Right ventricle myocardium inferior (tissue), 1 donor: ENCODE measurements around the gene NINJ1. TPM values are rescaled to one million over a fixed set of nuclear protein-coding genes. Genes with fewer than 3 reads are reported as not detected.
"Not testable (repeated sequence)": the region's sequence is repeated elsewhere in the genome, so short reads cannot be mapped to it uniquely, and the experiment has no call there.

Experiments
- ATAC-seq: fragments of 200-7000 bp; cut with Tn5 transposase; one replicate; pipeline ENCODE4 v1.9.1; 2020; ENCODE audit warnings: mild to moderate bottlenecking, moderate library complexity
- DNase-seq: peaks from one replicate; pipeline ENCODE4 v3.0.0; 2021; ENCODE audit errors: missing footprints
- intact Hi-C: fragments of 100-400 bp; cut with DNase I; formaldehyde crosslinking; loops from one replicate; pipeline ENCODE4 v1.11.0; 2022
- total RNA-seq: library from RNA; stranded (reverse); fragmentation: NEBNext Ultra II Directional; extraction: Animal tissue kit (Norgen Biotek cat#: 25700); gene quantifications from one replicate; pipeline ENCODE4 v1.2.1, GENCODE V29; 2021
- donor health status: DM: no; HTN: yes; CAD: no; lungs with severe emphysema.

Gene NINJ1
- total RNA-seq, 1 donor from 2014 or later: 55.5 TPM

DNA sequence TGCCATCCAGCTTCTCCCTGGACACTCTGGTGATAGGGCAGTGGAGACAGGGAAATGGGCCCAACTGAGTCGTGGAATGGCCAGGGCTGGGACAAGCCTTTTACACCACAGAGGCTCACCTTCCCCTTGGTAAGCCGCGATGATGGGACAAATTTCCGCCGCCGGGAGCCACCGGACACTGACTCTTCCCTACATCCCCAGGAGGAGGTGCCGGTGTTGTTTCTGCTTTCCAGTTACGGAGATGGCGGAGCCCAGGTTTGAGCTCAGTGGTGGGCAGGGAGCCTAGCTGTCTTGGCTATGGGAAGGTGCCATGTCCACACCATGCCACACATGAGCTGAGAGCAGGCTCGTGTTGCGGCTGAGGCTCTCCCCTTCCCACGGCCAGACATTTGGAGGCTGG, 30.0 kb upstream of the NINJ1 start:
- DNase-seq (no peak), ATAC-seq (no peak)
- intact Hi-C loops: loop anchor here (5.0 kb wide), 1 partner anchor 403 kb away; no protein-coding TSS in a partner anchor

- ATAC-seq (peak; percentile 82), DNase-seq (no peak)
- intact Hi-C loops: loop anchor here (5.0 kb wide), 1 partner anchor 405 kb away; no protein-coding TSS in a partner anchor
Observed at GRCh38 chr9:93161786-93162562, 27.9 kb upstream of the NINJ1 start.

DNA sequence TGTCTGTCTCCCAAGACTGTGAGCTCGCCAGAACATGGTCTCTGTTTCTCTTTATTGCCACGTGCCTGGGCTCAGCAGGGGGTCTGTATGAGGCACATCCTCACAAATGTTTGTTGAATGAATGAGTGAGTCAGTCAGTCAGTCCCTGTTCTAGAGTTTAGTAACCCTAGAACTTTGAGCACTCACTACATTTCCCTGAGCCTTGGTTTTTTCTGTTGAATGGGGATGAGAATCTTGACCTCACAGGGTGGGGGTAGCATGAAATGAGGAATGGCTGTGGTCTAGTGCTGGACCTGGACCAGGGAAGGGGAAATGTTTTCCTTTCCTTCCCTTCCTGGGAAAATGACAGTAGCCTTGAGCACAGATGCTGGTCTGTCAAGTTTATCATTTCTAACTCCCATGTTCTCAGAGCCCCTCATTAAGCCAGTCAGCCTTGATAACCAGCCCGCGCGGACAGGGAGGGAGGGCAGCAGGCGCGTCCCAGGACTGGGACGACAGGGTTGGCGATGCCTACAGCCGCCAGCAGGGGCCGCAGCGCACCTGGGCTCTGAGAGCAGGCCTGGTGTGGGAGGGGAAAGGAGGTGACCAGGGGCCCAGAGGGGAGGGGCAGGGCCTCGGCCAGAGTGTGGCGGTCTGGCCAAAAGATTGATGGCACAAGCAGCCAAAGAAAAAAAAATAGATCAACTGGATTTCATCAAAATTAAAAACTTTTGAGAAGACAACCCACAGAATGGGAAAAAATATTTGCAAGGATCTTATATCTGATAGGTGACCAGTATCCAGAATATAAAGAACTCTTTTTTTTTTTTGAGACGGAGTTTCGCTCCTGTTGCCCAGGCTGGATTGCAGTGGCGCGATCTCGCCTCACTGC, 25.8 kb upstream of the NINJ1 start:
- ATAC-seq: peak; percentile 95
- intact Hi-C loops: loop anchor here (1.0 to 5.0 kb wide), 3 partner anchors 145 to 802 kb away; no protein-coding TSS in a partner anchor
- DNase-seq: peak; percentile 94

- DNase-seq (no peak), ATAC-seq (no peak)
- intact Hi-C loops: loop anchor here (5.0 kb wide), 1 partner anchor 806 kb away; no protein-coding TSS in a partner anchor
Observed at GRCh38 chr9:93156475-93157008, 22.5 kb upstream of the NINJ1 start.

DNA sequence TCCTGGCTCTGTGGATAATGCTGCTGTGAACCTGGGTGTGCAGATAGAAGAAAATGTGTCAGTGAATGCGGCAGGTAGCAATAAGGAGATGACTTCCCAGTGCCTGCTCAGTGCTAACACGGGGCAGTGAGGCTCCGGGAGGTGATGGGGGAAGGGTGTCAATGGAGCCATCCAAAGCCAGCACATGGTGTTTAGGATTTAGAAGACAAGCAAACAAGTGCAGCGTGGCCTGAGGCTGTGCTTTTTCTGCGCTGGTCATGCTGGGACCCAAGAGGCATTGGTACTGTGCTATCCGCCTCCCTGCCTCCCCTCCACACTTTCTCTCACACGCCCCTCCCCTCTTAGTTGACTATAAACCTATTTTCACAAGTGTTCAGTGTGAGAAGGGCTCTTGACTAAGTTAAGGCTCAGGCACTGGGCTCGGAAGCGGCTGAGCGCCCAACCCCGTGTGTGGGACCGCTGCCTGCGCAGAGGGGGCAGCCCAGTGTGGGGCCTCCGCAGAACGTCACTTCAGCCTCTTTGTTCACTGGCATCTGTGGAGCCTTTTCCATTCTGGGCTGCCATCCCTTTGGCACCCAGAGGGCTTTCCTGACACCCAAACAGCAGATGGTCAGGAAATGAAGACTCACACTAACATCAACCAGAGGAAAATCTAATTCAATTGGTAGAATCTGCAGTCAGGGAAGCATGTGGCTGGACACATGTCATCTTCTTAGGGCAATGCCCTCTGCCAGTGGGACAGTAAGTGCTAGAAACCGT, 21.8 kb upstream of the NINJ1 start:
- DNase-seq: no peak
- no peak for ATAC-seq
- intact Hi-C loops: loop anchor here (5.0 kb wide), 1 partner anchor 806 kb away; no protein-coding TSS in a partner anchor

- ATAC-seq: no peak
- intact Hi-C loops: no loop called here
- DNase-seq: no peak
Observed at GRCh38 chr9:93154293-93154903, 20.3 kb upstream of the NINJ1 start.

DNA sequence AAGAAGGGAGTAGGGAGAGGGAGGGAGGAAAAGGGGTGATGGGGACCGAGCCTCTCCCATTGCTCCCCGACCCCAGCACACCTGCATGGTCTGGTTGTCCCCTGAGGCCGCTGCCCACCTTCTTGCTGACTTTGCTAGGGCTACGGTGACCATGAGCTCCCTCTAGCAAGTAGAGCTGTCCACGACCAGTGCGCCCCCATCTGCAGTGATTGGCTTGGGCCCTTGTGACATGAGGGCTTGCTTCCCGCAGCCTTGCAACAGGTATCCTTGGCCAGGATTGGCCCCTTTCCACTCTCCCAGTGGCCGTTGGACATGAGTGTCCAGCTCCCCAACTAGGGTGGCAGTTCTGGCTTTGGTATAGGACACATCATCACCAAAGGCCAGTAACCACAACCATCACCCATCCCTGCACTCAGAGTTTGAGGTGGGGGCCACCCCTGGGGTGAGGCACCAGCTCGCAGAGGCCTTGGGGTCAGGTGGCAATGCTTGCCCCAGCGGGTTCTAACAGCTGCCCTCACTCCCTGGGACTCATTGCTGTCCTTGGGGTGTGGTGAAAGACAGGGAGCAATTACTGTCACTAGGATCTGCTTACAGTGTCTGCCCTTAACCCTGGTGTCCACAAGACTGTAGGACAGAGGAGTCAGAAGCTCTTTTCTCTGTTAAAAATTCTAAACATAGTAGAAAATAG, 17.2 kb upstream of the NINJ1 start:
- intact Hi-C loops: no loop called here
- DNase-seq (no peak), ATAC-seq (no peak)

- intact Hi-C loops: no loop called here
- no peak for ATAC-seq
- DNase-seq: no peak
Observed at GRCh38 chr9:93149361-93149760, 15.3 kb upstream of the NINJ1 start.

- DNase-seq (no peak), ATAC-seq (no peak)
- intact Hi-C loops: no loop called here
Observed at GRCh38 chr9:93148721-93149120, 14.7 kb upstream of the NINJ1 start.

- DNase-seq (no peak), ATAC-seq (no peak)
- intact Hi-C loops: no loop called here
Observed at GRCh38 chr9:93147632-93148031, 13.6 kb upstream of the NINJ1 start.

- not testable (repeated sequence) for ATAC-seq
Observed at GRCh38 chr9:93146696-93147095, 12.6 kb upstream of the NINJ1 start.

GRCh38 chr9:93143830-93144530, 9.9 kb upstream of the NINJ1 start:
- intact Hi-C loops: no loop called here
- no peak for DNase-seq
- ATAC-seq: peak; percentile 58

More at GRCh38 chr9:93146696-93147095, 12.6 kb upstream of the NINJ1 start:
- DNase-seq, intact Hi-C loops: not testable (repeated sequence)

DNA sequence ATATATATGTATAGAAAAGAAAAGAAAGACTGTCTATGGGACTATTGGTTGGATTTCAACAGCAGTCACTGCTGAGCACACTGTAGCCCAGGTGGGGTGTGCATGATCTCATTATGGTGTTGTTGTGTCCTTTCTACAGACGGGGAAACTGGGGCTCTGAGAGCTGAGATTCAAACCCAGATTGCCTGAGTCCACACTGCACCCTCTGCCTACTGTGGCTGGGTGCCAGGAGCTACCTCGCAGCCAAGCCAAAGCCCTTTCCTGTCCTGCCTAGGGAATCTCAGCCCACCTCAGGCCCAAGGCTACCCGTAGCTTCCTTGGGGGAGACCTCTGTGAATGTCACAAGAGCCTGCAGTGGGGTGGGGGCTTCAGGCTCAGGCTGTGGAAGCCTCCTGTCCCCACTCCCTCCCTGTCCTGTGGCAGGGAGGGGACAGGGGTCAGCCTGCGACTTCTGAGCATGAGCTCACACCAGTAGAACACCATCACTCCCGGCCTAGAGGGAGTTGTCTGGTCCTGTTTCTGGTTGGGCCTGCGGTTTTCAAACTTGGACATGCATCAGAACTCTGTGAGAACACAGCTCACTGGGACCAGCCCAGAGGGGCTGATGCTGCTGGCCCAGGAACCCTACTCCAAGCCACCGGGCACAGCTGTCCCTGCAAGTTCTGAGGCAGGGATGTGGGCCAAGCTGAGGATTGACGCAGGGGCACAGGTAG, 7.9 kb upstream of the NINJ1 start:
- ATAC-seq: no peak
- no peak for DNase-seq
- intact Hi-C loops: no loop called here

DNA sequence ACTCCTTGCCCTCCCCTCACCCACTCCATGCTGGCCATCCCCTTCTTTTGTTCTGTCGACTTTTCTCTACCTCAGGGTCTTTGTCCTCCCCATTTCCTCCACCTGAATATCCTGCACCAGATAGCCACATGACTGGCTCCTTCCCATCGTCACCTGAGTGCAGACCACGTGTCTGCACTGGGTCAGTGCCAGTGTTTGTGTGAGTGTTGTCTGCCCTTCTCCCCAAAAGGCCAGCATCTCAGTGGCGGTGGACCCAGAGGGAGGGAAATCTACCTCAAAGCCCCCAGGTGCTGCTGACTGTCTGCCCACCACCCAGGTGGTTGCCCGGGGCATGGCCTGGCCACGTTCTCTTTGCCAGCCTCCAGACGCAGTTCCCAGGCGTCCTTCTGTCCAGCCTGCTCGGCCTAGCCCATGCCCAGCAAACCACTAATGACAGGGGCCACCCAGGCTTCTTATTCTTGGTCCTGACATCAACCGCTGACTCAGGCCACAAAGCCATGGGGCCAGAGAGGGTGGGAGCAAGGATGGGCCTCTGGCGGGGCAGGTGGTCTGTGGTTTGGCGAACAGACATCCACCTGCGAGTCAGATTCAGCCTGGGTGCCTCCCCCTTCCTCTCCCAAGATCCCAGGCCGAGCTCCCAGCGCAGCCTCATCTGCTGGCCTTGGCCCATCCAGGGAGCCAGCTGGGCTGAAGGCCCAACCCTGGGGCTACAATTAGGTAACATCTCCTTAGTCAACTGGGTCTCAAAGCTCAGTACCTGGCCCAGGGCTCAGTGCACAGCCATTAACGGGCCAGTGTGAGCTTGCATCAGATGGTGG, 5.5 kb upstream of the NINJ1 start:
- ATAC-seq (no peak), DNase-seq (peak; percentile 32)
- intact Hi-C loops: no loop called here

- no peak for ATAC-seq
- intact Hi-C loops: no loop called here
Observed at GRCh38 chr9:93138171-93138764, 4.2 kb upstream of the NINJ1 start.

More at GRCh38 chr9:93138171-93138764, 4.2 kb upstream of the NINJ1 start:
- DNase-seq: peak; percentile 39
